HepG2 (cell line): ENCODE data around the gene SHISA6. TPM values are rescaled to one million over a fixed set of nuclear protein-coding genes. Genes with fewer than 3 reads are reported as not detected.

ENCODE experiments used
- ATAC-seq: fragments of 200-7000 bp; cut with Tn5 transposase; 3 replicates; pipeline ENCODE4 v1.9.1; 2020; ENCODE audit warnings: mild to moderate bottlenecking, moderate library complexity
- BruUV-seq: library from RNA; stranded (reverse); fragments of 400-500 nt; replicated peaks from 2 replicates; lab custom pipeline; 2021; lab: Mats Ljungman, UMichigan
- CTCF ChIA-PET: fragments of 300-600 bp; formaldehyde crosslinking; extraction: SDS; loops from one replicate; lab custom pipeline; 2021; ENCODE audit warnings: low total read pairs, inconsistent platforms, low intra/inter-chr PET ratio; lab: Yijun Ruan, JAX
- POLR2A ChIA-PET: fragments of 350-600 bp; sonication (Branson Sonifier 250); formaldehyde crosslinking; loops from one replicate; lab custom pipeline; 2020; ENCODE audit warnings: antibody characterized with exemption, inconsistent platforms; lab: Yijun Ruan, JAX
- DNase-seq: peaks from one replicate; pipeline ENCODE4 v3.0.0-alpha.2; 2015; ENCODE audit warnings: low spot score
- FAIRE-seq: peaks from 3 replicates; lab custom pipeline; 2011; peaks lifted over from hg19 to GRCh38; lab: Jason Lieb, UNC
- H2AFZ ChIP-seq: one replicate; pipeline ENCODE4 v1.6.1; 2011; ENCODE audit warnings: low read length, inconsistent platforms
- H3K27ac ChIP-seq: fragments of 300-600 bp; 3 replicates; pipeline ENCODE4 v1.8.0; 2011; ENCODE audit warnings: mixed run types, mild to moderate bottlenecking, mixed read lengths, low read length, inconsistent platforms; ENCODE audit not compliant: insufficient read depth; ENCODE audit errors: extremely low read length
- H3K27me3 ChIP-seq, 2 experiments: fragments of 200-600 bp in 1 of 2; 2 replicates in 1 of 2; 3 replicates in 1 of 2; pipeline versions ENCODE4 v1.6.0 to v1.8.0; 2011; ENCODE audit warnings: low read length in 2 of 2, mild to moderate bottlenecking in 2 of 2, moderate library complexity in 2 of 2, inconsistent platforms in 1 of 2; ENCODE audit not compliant: insufficient read depth in 2 of 2, control insufficient read depth in 1 of 2
- H3K36me3 ChIP-seq, 2 experiments: fragments of 200-600 bp in 1 of 2; replicated peaks in 1 of 2; 2 replicates in 1 of 2; 3 replicates in 1 of 2; pipeline versions ENCODE4 v1.5.1 to v1.8.0; 2011; ENCODE audit warnings: low read length in 2 of 2, inconsistent platforms in 1 of 2; ENCODE audit not compliant: insufficient read depth in 2 of 2, control insufficient read depth in 1 of 2
- H3K4me1 ChIP-seq: 2 replicates; pipeline ENCODE4 v1.5.1; 2012; ENCODE audit warnings: low read length, inconsistent platforms; ENCODE audit not compliant: insufficient read depth
- H3K4me2 ChIP-seq: 2 replicates; pipeline ENCODE4 v1.6.0; 2011; ENCODE audit warnings: low read depth, low read length, inconsistent platforms
- H3K4me3 ChIP-seq, 3 experiments: fragments of 200-600 bp in 1 of 3; sonication (generic), shearing (Covaris generic) in 1 of 3; replicated peaks in 1 of 3; 2 replicates each; pipeline ENCODE4 v1.5.1; 2011 to 2016; ENCODE audit warnings: low read length in 3 of 3, inconsistent platforms in 2 of 3, low read depth in 2 of 3, mild to moderate bottlenecking in 2 of 3, control low read depth in 1 of 3, mixed read lengths in 1 of 3; ENCODE audit not compliant: insufficient read depth in 1 of 3
- H3K79me2 ChIP-seq: one replicate; pipeline ENCODE4 v1.6.1; 2011; ENCODE audit warnings: low read length, inconsistent platforms; ENCODE audit not compliant: insufficient read depth
- H3K9ac ChIP-seq: 2 replicates; pipeline ENCODE4 v1.6.0; 2011; ENCODE audit warnings: mild to moderate bottlenecking, low read depth, low read length, inconsistent platforms; ENCODE audit not compliant: insufficient read depth
- H3K9me3 ChIP-seq: 2 replicates; pipeline ENCODE4 v1.5.1; 2012; ENCODE audit warnings: mild to moderate bottlenecking, low read length
- H4K20me1 ChIP-seq: 2 replicates; pipeline ENCODE4 v1.6.0; 2011; ENCODE audit warnings: inconsistent platforms, mild to moderate bottlenecking, low read length, moderate library complexity; ENCODE audit not compliant: insufficient read depth
- MATR3 ChIP-seq: sonication (generic); formaldehyde crosslinking; IDR thresholded peaks from 2 replicates; pipeline ENCODE4 v1.4.0; 2020; ENCODE audit warnings: missing genetic modification reagents
- TRIM24 ChIP-seq: sonication (generic); formaldehyde crosslinking; IDR thresholded peaks from 2 replicates; pipeline ENCODE4 v1.8.0; 2022; ENCODE audit warnings: mild to moderate bottlenecking, missing genetic modification reagents
- ZMYM3 ChIP-seq: sonication (generic); formaldehyde crosslinking; IDR thresholded peaks from 2 replicates; pipeline ENCODE4 v1.5.1; 2020; ENCODE audit warnings: mild to moderate bottlenecking, missing genetic modification reagents
- WGBS: methylation state at CpG from one replicate; pipeline ENCODE4 v1.1.6; 2017; ENCODE audit warnings: low lambda C conversion rate; 5-methylcytosine and 5-hydroxymethylcytosine counted together
- in situ Hi-C: cut with HindIII; loops from 2 replicates; pipeline ENCODE4 v1.10.0; 2017; ENCODE audit warnings: low pct_unique_long_range_greater_than_20kb; ENCODE audit not compliant: extremely low pct_ligation_motif_present
- intact Hi-C: fragments of 100-400 bp; cut with micrococcal nuclease; formaldehyde crosslinking; loops from one replicate; pipeline ENCODE4 v1.10.0; 2022; ENCODE audit not compliant: unreplicated experiment
- polyA plus RNA-seq, 8 experiments: library from polyadenylated mRNA; depleted of rRNA in 3 of 8; stranded (reverse) in 7 of 8; unstranded in 1 of 8; fragments of >200 nt; fragmentation: Illumina TruSeq in 4 of 8; extraction: Trizol in 4 of 8; gene quantifications; 2 replicates each; pipeline versions ENCODE4 v1.2.1 to v1.2.3, GENCODE V29; 2011 to 2016; ENCODE audit warnings: low read depth in 4 of 8, missing spikeins in 1 of 8, mixed read lengths in 1 of 8; ENCODE audit not compliant: insufficient read depth in 1 of 8
- total RNA-seq, 5 experiments: library from RNA; depleted of rRNA; stranded (reverse); fragments of >200 nt; fragmentation: Illumina TruSeq; extraction: Trizol; gene quantifications; 2 replicates each; pipeline ENCODE4 v1.2.3, GENCODE V29; 2016; ENCODE audit warnings: low read depth in 1 of 5
- TF ChIP-seq, protein P1 (sequence below): sonication (generic); formaldehyde crosslinking; IDR thresholded peaks from 2 replicates; pipeline ENCODE4 v1.9.0; 2021; ENCODE audit warnings: mild to moderate bottlenecking, missing genetic modification reagents
- TF ChIP-seq, protein P2 (sequence below): sonication (generic); formaldehyde crosslinking; IDR thresholded peaks from 2 replicates; pipeline ENCODE4 v1.4.0; 2020; ENCODE audit warnings: mild to moderate bottlenecking, missing genetic modification reagents
- TF ChIP-seq, protein P3 (sequence below): sonication (generic); formaldehyde crosslinking; IDR thresholded peaks from 2 replicates; pipeline ENCODE4 v1.4.0; 2020; ENCODE audit warnings: missing genetic modification reagents

SHISA6 gene
- total and polyA plus RNA-seq, 2 of the 13 experiments (the other 11 are each of a cell fraction or from before 2014, with no cell fraction given): not detected

DNA sequence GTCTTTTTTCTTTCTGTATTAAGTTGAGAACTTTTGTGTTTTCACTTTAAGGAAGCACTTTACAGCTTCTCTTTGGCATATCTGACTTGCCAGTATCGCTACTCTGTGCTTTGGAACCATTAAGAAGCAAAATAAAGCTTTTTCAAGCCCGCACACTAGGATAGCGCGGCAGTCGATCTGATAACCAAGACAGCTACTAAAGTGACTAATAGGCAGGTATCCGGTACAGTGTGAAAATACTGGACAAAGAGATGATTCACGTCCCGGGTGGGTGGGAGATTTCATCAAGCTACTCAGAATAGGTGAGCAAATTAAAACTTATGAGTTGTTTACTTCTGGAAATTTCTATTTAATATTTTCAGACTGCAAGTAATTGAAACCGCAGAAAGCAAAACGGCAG lies 53.8 kb downstream of the SHISA6 start:
- intact Hi-C loops: no loop called here
- no peak for ATAC-seq
- Histone ChIP-seq H3K9me3 (no peaks in the 10 kb centered on the region), H3K4me3 (no peak overlapping the region), H4K20me1 (no peaks in the 10 kb centered on the region), H3K79me2 (no peaks in the 10 kb centered on the region), H3K27me3 (no peaks in the 10 kb centered on the region), H3K27ac (no peak overlapping the region), H2AFZ (no peak overlapping the region), H3K36me3 (no peaks in the 10 kb centered on the region), H3K4me2 (no peak overlapping the region), H3K9ac (no peak overlapping the region), H3K4me1 (no peaks in the 10 kb centered on the region)
- DNase-seq: no peak
- no peak for FAIRE-seq
- POLR2A ChIA-PET: no interaction called here
- BruUV-seq: no TSS peak
- in situ Hi-C loops: loop anchor here (5.0 kb wide), 1 partner anchor 418 kb away; no protein-coding TSS in a partner anchor
- 46% methylated on average over 10 of the region's 10 CpGs for WGBS
- CTCF ChIA-PET: no interaction called here
- TF ChIP-seq, protein P1, sequence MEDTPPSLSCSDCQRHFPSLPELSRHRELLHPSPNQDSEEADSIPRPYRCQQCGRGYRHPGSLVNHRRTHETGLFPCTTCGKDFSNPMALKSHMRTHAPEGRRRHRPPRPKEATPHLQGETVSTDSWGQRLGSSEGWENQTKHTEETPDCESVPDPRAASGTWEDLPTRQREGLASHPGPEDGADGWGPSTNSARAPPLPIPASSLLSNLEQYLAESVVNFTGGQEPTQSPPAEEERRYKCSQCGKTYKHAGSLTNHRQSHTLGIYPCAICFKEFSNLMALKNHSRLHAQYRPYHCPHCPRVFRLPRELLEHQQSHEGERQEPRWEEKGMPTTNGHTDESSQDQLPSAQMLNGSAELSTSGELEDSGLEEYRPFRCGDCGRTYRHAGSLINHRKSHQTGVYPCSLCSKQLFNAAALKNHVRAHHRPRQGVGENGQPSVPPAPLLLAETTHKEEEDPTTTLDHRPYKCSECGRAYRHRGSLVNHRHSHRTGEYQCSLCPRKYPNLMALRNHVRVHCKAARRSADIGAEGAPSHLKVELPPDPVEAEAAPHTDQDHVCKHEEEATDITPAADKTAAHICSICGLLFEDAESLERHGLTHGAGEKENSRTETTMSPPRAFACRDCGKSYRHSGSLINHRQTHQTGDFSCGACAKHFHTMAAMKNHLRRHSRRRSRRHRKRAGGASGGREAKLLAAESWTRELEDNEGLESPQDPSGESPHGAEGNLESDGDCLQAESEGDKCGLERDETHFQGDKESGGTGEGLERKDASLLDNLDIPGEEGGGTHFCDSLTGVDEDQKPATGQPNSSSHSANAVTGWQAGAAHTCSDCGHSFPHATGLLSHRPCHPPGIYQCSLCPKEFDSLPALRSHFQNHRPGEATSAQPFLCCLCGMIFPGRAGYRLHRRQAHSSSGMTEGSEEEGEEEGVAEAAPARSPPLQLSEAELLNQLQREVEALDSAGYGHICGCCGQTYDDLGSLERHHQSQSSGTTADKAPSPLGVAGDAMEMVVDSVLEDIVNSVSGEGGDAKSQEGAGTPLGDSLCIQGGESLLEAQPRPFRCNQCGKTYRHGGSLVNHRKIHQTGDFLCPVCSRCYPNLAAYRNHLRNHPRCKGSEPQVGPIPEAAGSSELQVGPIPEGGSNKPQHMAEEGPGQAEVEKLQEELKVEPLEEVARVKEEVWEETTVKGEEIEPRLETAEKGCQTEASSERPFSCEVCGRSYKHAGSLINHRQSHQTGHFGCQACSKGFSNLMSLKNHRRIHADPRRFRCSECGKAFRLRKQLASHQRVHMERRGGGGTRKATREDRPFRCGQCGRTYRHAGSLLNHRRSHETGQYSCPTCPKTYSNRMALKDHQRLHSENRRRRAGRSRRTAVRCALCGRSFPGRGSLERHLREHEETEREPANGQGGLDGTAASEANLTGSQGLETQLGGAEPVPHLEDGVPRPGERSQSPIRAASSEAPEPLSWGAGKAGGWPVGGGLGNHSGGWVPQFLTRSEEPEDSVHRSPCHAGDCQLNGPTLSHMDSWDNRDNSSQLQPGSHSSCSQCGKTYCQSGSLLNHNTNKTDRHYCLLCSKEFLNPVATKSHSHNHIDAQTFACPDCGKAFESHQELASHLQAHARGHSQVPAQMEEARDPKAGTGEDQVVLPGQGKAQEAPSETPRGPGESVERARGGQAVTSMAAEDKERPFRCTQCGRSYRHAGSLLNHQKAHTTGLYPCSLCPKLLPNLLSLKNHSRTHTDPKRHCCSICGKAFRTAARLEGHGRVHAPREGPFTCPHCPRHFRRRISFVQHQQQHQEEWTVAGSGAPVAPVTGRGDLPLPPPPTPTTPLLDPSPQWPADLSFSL (CRISPR knock-in tag): no peak
- TF ChIP-seq ZMYM3 (CRISPR knock-in tag) (no peak), TRIM24 (no peak), MATR3 (CRISPR knock-in tag) (no peak)
- TF ChIP-seq, protein P2, sequence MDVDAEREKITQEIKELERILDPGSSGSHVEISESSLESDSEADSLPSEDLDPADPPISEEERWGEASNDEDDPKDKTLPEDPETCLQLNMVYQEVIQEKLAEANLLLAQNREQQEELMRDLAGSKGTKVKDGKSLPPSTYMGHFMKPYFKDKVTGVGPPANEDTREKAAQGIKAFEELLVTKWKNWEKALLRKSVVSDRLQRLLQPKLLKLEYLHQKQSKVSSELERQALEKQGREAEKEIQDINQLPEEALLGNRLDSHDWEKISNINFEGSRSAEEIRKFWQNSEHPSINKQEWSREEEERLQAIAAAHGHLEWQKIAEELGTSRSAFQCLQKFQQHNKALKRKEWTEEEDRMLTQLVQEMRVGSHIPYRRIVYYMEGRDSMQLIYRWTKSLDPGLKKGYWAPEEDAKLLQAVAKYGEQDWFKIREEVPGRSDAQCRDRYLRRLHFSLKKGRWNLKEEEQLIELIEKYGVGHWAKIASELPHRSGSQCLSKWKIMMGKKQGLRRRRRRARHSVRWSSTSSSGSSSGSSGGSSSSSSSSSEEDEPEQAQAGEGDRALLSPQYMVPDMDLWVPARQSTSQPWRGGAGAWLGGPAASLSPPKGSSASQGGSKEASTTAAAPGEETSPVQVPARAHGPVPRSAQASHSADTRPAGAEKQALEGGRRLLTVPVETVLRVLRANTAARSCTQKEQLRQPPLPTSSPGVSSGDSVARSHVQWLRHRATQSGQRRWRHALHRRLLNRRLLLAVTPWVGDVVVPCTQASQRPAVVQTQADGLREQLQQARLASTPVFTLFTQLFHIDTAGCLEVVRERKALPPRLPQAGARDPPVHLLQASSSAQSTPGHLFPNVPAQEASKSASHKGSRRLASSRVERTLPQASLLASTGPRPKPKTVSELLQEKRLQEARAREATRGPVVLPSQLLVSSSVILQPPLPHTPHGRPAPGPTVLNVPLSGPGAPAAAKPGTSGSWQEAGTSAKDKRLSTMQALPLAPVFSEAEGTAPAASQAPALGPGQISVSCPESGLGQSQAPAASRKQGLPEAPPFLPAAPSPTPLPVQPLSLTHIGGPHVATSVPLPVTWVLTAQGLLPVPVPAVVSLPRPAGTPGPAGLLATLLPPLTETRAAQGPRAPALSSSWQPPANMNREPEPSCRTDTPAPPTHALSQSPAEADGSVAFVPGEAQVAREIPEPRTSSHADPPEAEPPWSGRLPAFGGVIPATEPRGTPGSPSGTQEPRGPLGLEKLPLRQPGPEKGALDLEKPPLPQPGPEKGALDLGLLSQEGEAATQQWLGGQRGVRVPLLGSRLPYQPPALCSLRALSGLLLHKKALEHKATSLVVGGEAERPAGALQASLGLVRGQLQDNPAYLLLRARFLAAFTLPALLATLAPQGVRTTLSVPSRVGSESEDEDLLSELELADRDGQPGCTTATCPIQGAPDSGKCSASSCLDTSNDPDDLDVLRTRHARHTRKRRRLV: no peak
- TF ChIP-seq, protein P3, sequence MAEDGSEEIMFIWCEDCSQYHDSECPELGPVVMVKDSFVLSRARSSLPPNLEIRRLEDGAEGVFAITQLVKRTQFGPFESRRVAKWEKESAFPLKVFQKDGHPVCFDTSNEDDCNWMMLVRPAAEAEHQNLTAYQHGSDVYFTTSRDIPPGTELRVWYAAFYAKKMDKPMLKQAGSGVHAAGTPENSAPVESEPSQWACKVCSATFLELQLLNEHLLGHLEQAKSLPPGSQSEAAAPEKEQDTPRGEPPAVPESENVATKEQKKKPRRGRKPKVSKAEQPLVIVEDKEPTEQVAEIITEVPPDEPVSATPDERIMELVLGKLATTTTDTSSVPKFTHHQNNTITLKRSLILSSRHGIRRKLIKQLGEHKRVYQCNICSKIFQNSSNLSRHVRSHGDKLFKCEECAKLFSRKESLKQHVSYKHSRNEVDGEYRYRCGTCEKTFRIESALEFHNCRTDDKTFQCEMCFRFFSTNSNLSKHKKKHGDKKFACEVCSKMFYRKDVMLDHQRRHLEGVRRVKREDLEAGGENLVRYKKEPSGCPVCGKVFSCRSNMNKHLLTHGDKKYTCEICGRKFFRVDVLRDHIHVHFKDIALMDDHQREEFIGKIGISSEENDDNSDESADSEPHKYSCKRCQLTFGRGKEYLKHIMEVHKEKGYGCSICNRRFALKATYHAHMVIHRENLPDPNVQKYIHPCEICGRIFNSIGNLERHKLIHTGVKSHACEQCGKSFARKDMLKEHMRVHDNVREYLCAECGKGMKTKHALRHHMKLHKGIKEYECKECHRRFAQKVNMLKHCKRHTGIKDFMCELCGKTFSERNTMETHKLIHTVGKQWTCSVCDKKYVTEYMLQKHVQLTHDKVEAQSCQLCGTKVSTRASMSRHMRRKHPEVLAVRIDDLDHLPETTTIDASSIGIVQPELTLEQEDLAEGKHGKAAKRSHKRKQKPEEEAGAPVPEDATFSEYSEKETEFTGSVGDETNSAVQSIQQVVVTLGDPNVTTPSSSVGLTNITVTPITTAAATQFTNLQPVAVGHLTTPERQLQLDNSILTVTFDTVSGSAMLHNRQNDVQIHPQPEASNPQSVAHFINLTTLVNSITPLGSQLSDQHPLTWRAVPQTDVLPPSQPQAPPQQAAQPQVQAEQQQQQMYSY (CRISPR knock-in tag): no peak
